H9 (cell line): ENCODE data around the gene MAN1A1. TPM values are rescaled to one million over a fixed set of nuclear protein-coding genes. Genes with fewer than 3 reads are reported as not detected.

Experiments used
- DNase-seq: peaks from one replicate; pipeline ENCODE4 v3.0.0-alpha.2; 2017
- H2AFZ ChIP-seq: one replicate; pipeline ENCODE4 v1.6.1; 2013; ENCODE audit warnings: mild to moderate bottlenecking, low read length, control low read depth, moderate library complexity
- H2AK5ac ChIP-seq: 2 replicates; pipeline ENCODE4 v1.6.1; 2013; ENCODE audit warnings: low read length, control low read depth, mixed read lengths; ENCODE audit not compliant: insufficient read length
- H2BK120ac ChIP-seq: one replicate; pipeline ENCODE4 v1.6.1; 2013; ENCODE audit warnings: low read depth, mild to moderate bottlenecking, low read length, control low read depth, inconsistent platforms; ENCODE audit not compliant: poor library complexity, severe bottlenecking
- H2BK12ac ChIP-seq: 2 replicates; pipeline ENCODE4 v1.6.1; 2013; ENCODE audit warnings: low read length, control low read depth, mixed read lengths, low read depth; ENCODE audit not compliant: insufficient read length
- H2BK15ac ChIP-seq: 2 replicates; pipeline ENCODE4 v1.6.1; 2013; ENCODE audit warnings: low read depth, low read length, control low read depth
- H2BK20ac ChIP-seq: one replicate; pipeline ENCODE4 v1.6.1; 2013; ENCODE audit warnings: low read depth, mild to moderate bottlenecking, low read length, control low read depth, inconsistent platforms; ENCODE audit not compliant: poor library complexity, severe bottlenecking
- H2BK5ac ChIP-seq: 2 replicates; pipeline ENCODE4 v1.6.1; 2013; ENCODE audit warnings: low read length, control low read depth, mixed read lengths; ENCODE audit not compliant: insufficient read length
- H3K14ac ChIP-seq: 2 replicates; pipeline ENCODE4 v1.6.1; 2013; ENCODE audit warnings: low read length, control low read depth; ENCODE audit not compliant: insufficient read depth
- H3K18ac ChIP-seq: 2 replicates; pipeline ENCODE4 v1.6.1; 2013; ENCODE audit warnings: low read depth, mild to moderate bottlenecking, mixed read lengths, low read length, control low read depth; ENCODE audit not compliant: insufficient read length
- H3K23ac ChIP-seq: 2 replicates; pipeline ENCODE4 v1.6.1; 2013; ENCODE audit warnings: low read length, control low read depth, mixed read lengths, low read depth; ENCODE audit not compliant: insufficient read length
- H3K23me2 ChIP-seq: 2 replicates; pipeline ENCODE4 v1.6.1; 2013; ENCODE audit warnings: low read depth, mild to moderate bottlenecking, mixed read lengths, low read length, control low read depth; ENCODE audit not compliant: insufficient read length, poor library complexity, severe bottlenecking
- H3K27ac ChIP-seq: 2 replicates; pipeline ENCODE4 v1.5.1; 2013; ENCODE audit warnings: low read length, control low read depth, mixed read lengths, low read depth; ENCODE audit not compliant: insufficient read length
- H3K27me3 ChIP-seq: 2 replicates; pipeline ENCODE4 v1.6.1; 2013; ENCODE audit warnings: low read length, control low read depth, inconsistent platforms; ENCODE audit not compliant: insufficient read depth
- H3K4ac ChIP-seq: 2 replicates; pipeline ENCODE4 v1.6.1; 2013; ENCODE audit warnings: low read depth, mild to moderate bottlenecking, control low read depth, inconsistent platforms, low read length, moderate library complexity
- H3K4me1 ChIP-seq: 2 replicates; pipeline ENCODE4 v1.6.1; 2013; ENCODE audit warnings: low read length, control low read depth, inconsistent platforms; ENCODE audit not compliant: insufficient read depth
- H3K4me2 ChIP-seq: 2 replicates; pipeline ENCODE4 v1.6.1; 2013; ENCODE audit warnings: low read length, control low read depth, mixed read lengths; ENCODE audit not compliant: insufficient read length, insufficient read depth
- H3K56ac ChIP-seq: 2 replicates; pipeline ENCODE4 v1.6.1; 2013; ENCODE audit warnings: low read depth, mild to moderate bottlenecking, mixed read lengths, low read length, control low read depth; ENCODE audit not compliant: insufficient read length
- H3K79me1 ChIP-seq: 2 replicates; pipeline ENCODE4 v1.6.1; 2013; ENCODE audit warnings: low read depth, mild to moderate bottlenecking, moderate library complexity, low read length, control low read depth, inconsistent platforms; ENCODE audit not compliant: insufficient read depth, poor library complexity, severe bottlenecking
- H3K79me2 ChIP-seq: 2 replicates; pipeline ENCODE4 v1.6.1; 2013; ENCODE audit warnings: low read length, control low read depth, inconsistent platforms; ENCODE audit not compliant: insufficient read depth
- H3K9ac ChIP-seq: 2 replicates; pipeline ENCODE4 v1.6.1; 2013; ENCODE audit warnings: low read length, control low read depth, mixed read lengths; ENCODE audit not compliant: insufficient read length; ENCODE audit errors: extremely low read depth
- H3K9me3 ChIP-seq: one replicate; pipeline ENCODE4 v1.6.1; 2013; ENCODE audit warnings: low read depth, low read length, inconsistent platforms; ENCODE audit not compliant: control insufficient read depth
- H3T11ph ChIP-seq: one replicate; pipeline ENCODE4 v1.6.1; 2013; ENCODE audit warnings: mild to moderate bottlenecking, low read length, control low read depth, inconsistent platforms
- H4K20me1 ChIP-seq: one replicate; pipeline ENCODE4 v1.6.1; 2013; ENCODE audit not compliant: control insufficient read depth, insufficient read length, insufficient read depth
- H4K5ac ChIP-seq: 2 replicates; pipeline ENCODE4 v1.6.1; 2013; ENCODE audit warnings: low read depth, mild to moderate bottlenecking, mixed read lengths, low read length, control low read depth; ENCODE audit not compliant: insufficient read length
- H4K8ac ChIP-seq: replicated peaks from 2 replicates; pipeline ENCODE4 v1.6.1; 2013; ENCODE audit warnings: low read length, control low read depth, mixed read lengths, low read depth; ENCODE audit not compliant: insufficient read length
- H4K91ac ChIP-seq: 2 replicates; pipeline ENCODE4 v1.6.1; 2013; ENCODE audit warnings: low read depth, mild to moderate bottlenecking, moderate library complexity, mixed read lengths, low read length, control low read depth; ENCODE audit not compliant: insufficient read length
- H3K27ac Mint-ChIP-seq, 3 experiments: 2 replicates in 2 of 3; 3 replicates in 1 of 3; pipeline ENCODE4 v1.8.0; 2020 to 2021; ENCODE audit warnings: mixed read lengths in 3 of 3, mild to moderate bottlenecking in 1 of 3, moderate library complexity in 1 of 3
- H3K27me3 Mint-ChIP-seq: 2 replicates; pipeline ENCODE4 v1.8.0; 2021; ENCODE audit warnings: low read depth, mild to moderate bottlenecking, moderate library complexity, mixed read lengths
- H3K36me3 Mint-ChIP-seq, 3 experiments: 2 replicates in 2 of 3; 3 replicates in 1 of 3; pipeline ENCODE4 v1.8.0; 2020 to 2021; ENCODE audit warnings: low read depth in 3 of 3, mixed read lengths in 3 of 3; ENCODE audit not compliant: insufficient read depth in 1 of 3
- H3K4me1 Mint-ChIP-seq, 2 experiments: 2 replicates each; pipeline ENCODE4 v1.8.0; 2020; ENCODE audit warnings: mixed read lengths in 2 of 2
- H3K4me3 Mint-ChIP-seq, 2 experiments: 2 replicates in 1 of 2; 3 replicates in 1 of 2; pipeline ENCODE4 v1.8.0; 2020 to 2021; ENCODE audit warnings: mild to moderate bottlenecking in 2 of 2, mixed read lengths in 2 of 2, moderate library complexity in 1 of 2
- H3K9me3 Mint-ChIP-seq, 2 experiments: 2 replicates in 1 of 2; 3 replicates in 1 of 2; pipeline ENCODE4 v1.8.0; 2020; ENCODE audit warnings: mild to moderate bottlenecking in 2 of 2, mixed read lengths in 2 of 2, moderate library complexity in 1 of 2
- whole genome bisulfite sequencing: extraction: QIAGEN DNeasy Blood & Tissue Kit; methylation state at CpG from one replicate; pipeline ENCODE4 v1.1.7; 2013; ENCODE audit warnings: missing lambda C conversion rate, low lambda C conversion rate, mixed read lengths; ENCODE audit not compliant: insufficient read length; ENCODE audit errors: extremely low coverage; 5-methylcytosine and 5-hydroxymethylcytosine counted together
- total RNA-seq: library from RNA; stranded (reverse); gene quantifications from 2 replicates; pipeline ENCODE4 v1.2.1, GENCODE V29; 2021
- TF ChIP-seq, protein P1 (sequence below): fragments of 200-600 bp; sonication (generic); conservative IDR thresholded peaks from 3 replicates; pipeline ENCODE4 v1.8.0; 2021; ENCODE audit warnings: antibody characterized with exemption, mild to moderate bottlenecking

The MAN1A1 gene
- total RNA-seq, 1 experiment from 2014 or later, result 1.6 TPM

DNA sequence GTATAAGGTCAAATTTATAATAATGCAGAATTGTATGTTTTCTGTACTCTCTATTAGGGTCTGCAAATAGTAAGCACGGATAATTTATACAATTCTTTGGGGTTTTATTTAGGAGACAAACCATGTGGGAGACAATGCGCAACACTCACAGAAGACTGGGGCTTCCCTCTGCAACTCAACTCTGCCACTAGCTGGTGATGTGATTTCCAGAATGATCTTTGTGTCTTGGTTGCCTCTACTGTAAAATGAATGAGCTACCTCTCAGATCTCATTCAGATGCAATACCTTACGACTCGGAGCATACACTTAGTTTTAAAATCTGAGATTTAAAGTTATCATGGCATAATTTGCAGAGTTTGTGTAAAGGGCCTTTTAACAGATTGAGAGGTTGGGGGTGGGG, 6.4 kb downstream of the MAN1A1 start:
- Histone ChIP-seq H2AFZ (no peak overlapping the region), H3K79me2 (no peaks in the 10 kb centered on the region), H3T11ph (no peak overlapping the region), H2BK20ac (no peak overlapping the region), H3K56ac (no peak overlapping the region), H2BK12ac (no peak overlapping the region), H2AK5ac (no peak overlapping the region), H4K91ac (no peak overlapping the region), H3K4ac (no peak overlapping the region), H3K27ac (no peak overlapping the region), H3K79me1 (no peaks in the 10 kb centered on the region), H3K23me2 (peaks cover 4% of the 10 kb centered on the region), H3K14ac (no peak overlapping the region), H3K4me1 (peaks cover 7% of the 10 kb centered on the region; the same call in 1 of the 2 replicates), H3K23ac (no peak overlapping the region), H4K5ac (no peak overlapping the region), H3K9ac (no peak overlapping the region), H3K4me2 (no peak overlapping the region), H3K9me3 (no peaks in the 10 kb centered on the region), H4K8ac (no peak overlapping the region), H4K20me1 (no peaks in the 10 kb centered on the region), H2BK5ac (no peak overlapping the region), H2BK15ac (no peak overlapping the region), H2BK120ac (no peak overlapping the region), H3K27me3 (peaks cover 3% of the 10 kb centered on the region; the same call in 1 of the 2 replicates), H3K18ac (no peak overlapping the region)
- no CpG with 5 or more reads among the region's 4 CpGs for WGBS
- peaks cover 18 to 21% of the 10 kb centered on the region in 2 experiments for H3K4me1 Mint-ChIP-seq
- no peak overlapping the region for H3K27ac Mint-ChIP-seq
- H3K36me3 Mint-ChIP-seq, result no peaks in the 10 kb centered on the region
- TF ChIP-seq, protein P1, sequence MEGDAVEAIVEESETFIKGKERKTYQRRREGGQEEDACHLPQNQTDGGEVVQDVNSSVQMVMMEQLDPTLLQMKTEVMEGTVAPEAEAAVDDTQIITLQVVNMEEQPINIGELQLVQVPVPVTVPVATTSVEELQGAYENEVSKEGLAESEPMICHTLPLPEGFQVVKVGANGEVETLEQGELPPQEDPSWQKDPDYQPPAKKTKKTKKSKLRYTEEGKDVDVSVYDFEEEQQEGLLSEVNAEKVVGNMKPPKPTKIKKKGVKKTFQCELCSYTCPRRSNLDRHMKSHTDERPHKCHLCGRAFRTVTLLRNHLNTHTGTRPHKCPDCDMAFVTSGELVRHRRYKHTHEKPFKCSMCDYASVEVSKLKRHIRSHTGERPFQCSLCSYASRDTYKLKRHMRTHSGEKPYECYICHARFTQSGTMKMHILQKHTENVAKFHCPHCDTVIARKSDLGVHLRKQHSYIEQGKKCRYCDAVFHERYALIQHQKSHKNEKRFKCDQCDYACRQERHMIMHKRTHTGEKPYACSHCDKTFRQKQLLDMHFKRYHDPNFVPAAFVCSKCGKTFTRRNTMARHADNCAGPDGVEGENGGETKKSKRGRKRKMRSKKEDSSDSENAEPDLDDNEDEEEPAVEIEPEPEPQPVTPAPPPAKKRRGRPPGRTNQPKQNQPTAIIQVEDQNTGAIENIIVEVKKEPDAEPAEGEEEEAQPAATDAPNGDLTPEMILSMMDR, result no peak
- H3K9me3 Mint-ChIP-seq, result no peaks in the 10 kb centered on the region
- no peak overlapping the region for H3K4me3 Mint-ChIP-seq
- DNase-seq, result no peak
- peaks cover 22% of the 10 kb centered on the region for H3K27me3 Mint-ChIP-seq
